Testis (tissue), 2 donors: ENCODE results near the gene MLF1.

Experiments used
- CTCF ChIP-seq, 3 experiments: fragments of 450-650 bp in 2 of 3; fragments of 200-600 bp in 1 of 3; sonication (generic) in 1 of 3; IDR thresholded peaks; one replicate each; pipeline ENCODE4 v1.5.1; 2016 to 2019; ENCODE audit warnings: antibody characterized with exemption in 3 of 3, mild to moderate bottlenecking in 2 of 3, moderate library complexity in 1 of 3
- POLR2A ChIP-seq: fragments of 450-650 bp; IDR thresholded peaks from one replicate; pipeline ENCODE4 v1.6.1; 2017; ENCODE audit warnings: antibody characterized with exemption, mild to moderate bottlenecking, moderate library complexity

GRCh38 chr3:158532099-158532734 lies 38.8 kb upstream of the MLF1 start:
- peak in 1 of 3 experiments; percentile 23 for TF ChIP-seq CTCF (IDR thresholded peaks at IDR 0.05)
- no peak for TF ChIP-seq POLR2A
